PC-3 (cell line): ENCODE measurements around the gene TMC3.

Experiments
- CTCF ChIP-seq: fragments of 300-600 bp; sonication (generic); conservative IDR thresholded peaks from 2 replicates; pipeline ENCODE4 v1.5.1; 2017; ENCODE audit warnings: antibody characterized with exemption, low read depth, mild to moderate bottlenecking, low read length
- EZH2 ChIP-seq: fragments of 300-600 bp; sonication (generic); IDR thresholded peaks from one replicate; pipeline ENCODE4 v1.6.1; 2017; ENCODE audit warnings: antibody characterized with exemption, mild to moderate bottlenecking, low read length; ENCODE audit not compliant: unreplicated experiment

DNA sequence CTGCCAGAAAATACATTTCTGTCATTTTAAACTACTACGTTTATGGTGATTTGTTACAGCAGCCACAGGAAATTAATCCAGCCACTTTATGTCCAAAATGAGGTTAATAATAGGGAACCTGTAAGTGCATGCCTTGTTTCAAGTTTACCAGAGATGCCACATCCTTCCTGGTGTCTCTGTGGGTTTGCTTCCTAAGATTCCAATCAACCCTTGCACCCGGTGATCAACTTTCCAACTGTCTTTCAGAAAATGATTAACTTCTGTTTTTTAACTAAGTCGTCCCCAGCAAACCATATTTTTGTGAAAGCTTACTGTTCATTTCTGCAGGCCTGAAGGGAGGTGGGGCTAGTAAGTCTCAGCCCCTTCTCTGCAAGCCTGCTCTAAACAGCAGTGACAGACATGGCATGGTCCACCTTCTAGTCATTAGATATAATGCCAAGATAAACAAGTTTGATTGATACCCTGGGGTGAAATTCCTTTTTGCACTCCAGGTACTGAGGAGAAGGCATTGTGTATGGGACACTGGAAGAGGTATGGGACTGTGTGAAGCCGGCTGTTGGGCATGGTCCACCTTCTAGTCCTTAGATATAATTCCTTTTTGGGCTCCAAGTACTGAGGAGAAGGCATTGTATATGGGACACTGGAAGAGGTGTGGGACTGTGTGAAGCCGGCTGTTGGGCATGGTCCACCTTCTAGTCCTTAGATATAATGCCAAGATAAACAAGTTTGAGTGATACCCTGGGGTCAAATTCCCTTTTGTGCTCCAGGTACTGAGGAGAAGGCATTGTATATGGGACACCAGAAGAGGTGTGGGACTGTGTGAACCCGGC, 11.1 kb upstream of the TMC3 start:
- TF ChIP-seq EZH2, result no peak
- no peak for TF ChIP-seq CTCF
